K562 (cell line): Measurements from ENCODE around the gene HSPB1. TPM values are rescaled to one million over a fixed set of nuclear protein-coding genes. Genes with fewer than 3 reads are reported as not detected.

Experiments
- BRD4 ChIP-seq: fragments of 200-600 bp; sonication (generic); IDR thresholded peaks from 2 replicates; pipeline ENCODE4 v1.6.1; 2017; ENCODE audit warnings: inconsistent platforms
- BRD9 ChIP-seq: fragments of 450-650 bp; IDR thresholded peaks from 2 replicates; pipeline ENCODE4 v1.6.1; 2018; ENCODE audit warnings: low read depth; ENCODE audit not compliant: partially characterized antibody
- DEAF1 ChIP-seq: fragments of 450-650 bp; formaldehyde crosslinking; IDR thresholded peaks from 2 replicates; pipeline ENCODE4 v1.4.0; 2020; ENCODE audit warnings: mild to moderate bottlenecking, moderate library complexity
- E2F1 ChIP-seq: sonication (generic); formaldehyde crosslinking; IDR thresholded peaks from 2 replicates; pipeline ENCODE4 v1.8.1; 2023; ENCODE audit warnings: mild to moderate bottlenecking, missing genetic modification reagents, moderate library complexity
- ESRRA ChIP-seq: fragments of 450-650 bp; IDR thresholded peaks from 2 replicates; pipeline ENCODE4 v1.6.1; 2014; ENCODE audit warnings: low read depth, mild to moderate bottlenecking, moderate library complexity, borderline replicate concordance
- FIP1L1 ChIP-seq: fragments of 200-400 bp; formaldehyde crosslinking; IDR thresholded peaks from 2 replicates; pipeline ENCODE4 v1.6.1; 2018; ENCODE audit warnings: mild to moderate bottlenecking, low read depth, low read length; ENCODE audit not compliant: poor library complexity, severe bottlenecking
- GTF2B ChIP-seq: IDR thresholded peaks from 2 replicates; pipeline ENCODE4 v1.6.1; 2011; ENCODE audit not compliant: insufficient read length; ENCODE audit errors: extremely low read depth
- KAT8 ChIP-seq: fragments of 450-650 bp; IDR thresholded peaks from 2 replicates; pipeline ENCODE4 v1.6.1; 2016; ENCODE audit warnings: low read depth, mild to moderate bottlenecking
- KLF6 ChIP-seq: fragments of 250-450 bp; sonication (Bioruptor Pico); IDR thresholded peaks from 2 replicates; pipeline ENCODE4 v1.4.0; 2020; ENCODE audit warnings: mild to moderate bottlenecking, moderate library complexity, borderline replicate concordance
- MTA3 ChIP-seq: fragments of 450-650 bp; formaldehyde crosslinking; IDR thresholded peaks from 2 replicates; pipeline ENCODE4 v1.6.1; 2017; ENCODE audit warnings: mild to moderate bottlenecking, borderline replicate concordance
- NCOA1 ChIP-seq: fragments of 450-650 bp; IDR thresholded peaks from 2 replicates; pipeline ENCODE4 v1.6.1; 2016; ENCODE audit warnings: low read depth
- POLR2AphosphoS5 ChIP-seq: IDR thresholded peaks from 2 replicates; pipeline ENCODE4 v1.6.1; 2011; ENCODE audit warnings: mild to moderate bottlenecking, low read depth, low read length, moderate library complexity; ENCODE audit not compliant: control insufficient read depth, insufficient read depth
- PTBP1 ChIP-seq: fragments of 200-400 bp; formaldehyde crosslinking; IDR thresholded peaks from 2 replicates; pipeline ENCODE4 v1.6.1; 2017; ENCODE audit warnings: low read depth, low read length
- RNF2 ChIP-seq: sonication (generic); IDR thresholded peaks from 2 replicates; pipeline ENCODE4 v1.6.1; 2016
- SP1 ChIP-seq: sonication (generic); formaldehyde crosslinking; IDR thresholded peaks from 2 replicates; pipeline ENCODE4 v1.8.1; 2022; ENCODE audit warnings: mild to moderate bottlenecking, missing genetic modification reagents
- ZBTB34 ChIP-seq: fragments of 250-450 bp; sonication (Bioruptor Pico); IDR thresholded peaks from 2 replicates; pipeline ENCODE4 v1.8.0; 2021; ENCODE audit warnings: mild to moderate bottlenecking, moderate library complexity
- ZNF274 ChIP-seq: IDR thresholded peaks from 2 replicates; pipeline ENCODE4 v1.6.1; 2011; ENCODE audit warnings: low read depth, mild to moderate bottlenecking, low read length, moderate library complexity, borderline replicate concordance
- ZNF277 ChIP-seq: fragments of 250-450 bp; sonication (Bioruptor Pico); IDR thresholded peaks from 2 replicates; pipeline ENCODE4 v1.8.0; 2022; ENCODE audit warnings: inconsistent platforms, mild to moderate bottlenecking, moderate library complexity, borderline replicate concordance
- ZNF311 ChIP-seq: fragments of 250-450 bp; sonication (Bioruptor Pico); IDR thresholded peaks from 2 replicates; pipeline ENCODE4 v1.4.0; 2020; ENCODE audit warnings: mild to moderate bottlenecking, moderate library complexity
- ZNF583 ChIP-seq: fragments of 250-450 bp; sonication (Bioruptor Pico); IDR thresholded peaks from 2 replicates; pipeline ENCODE4 v1.4.0; 2020
- ZNF707 ChIP-seq: fragments of 250-450 bp; sonication (Bioruptor Pico); conservative IDR thresholded peaks from 2 replicates; pipeline ENCODE4 v1.8.0; 2022; ENCODE audit warnings: inconsistent platforms, mild to moderate bottlenecking, moderate library complexity
- ZNF830 ChIP-seq: fragments of 250-450 bp; sonication (Bioruptor Pico); IDR thresholded peaks from 2 replicates; pipeline ENCODE4 v1.5.0; 2021; ENCODE audit warnings: mild to moderate bottlenecking
- polyA plus RNA-seq, 8 experiments: library from polyadenylated mRNA; depleted of rRNA in 4 of 8; stranded (reverse) in 5 of 8; unstranded in 3 of 8; fragments of >200 nt; fragmentation: Nextera tagmentation in 2 of 8; fragmentation: Illumina TruSeq in 1 of 8; extraction: Ambion mirVana in 2 of 8; extraction: Trizol in 1 of 8; gene quantifications; 2 replicates each; pipeline versions ENCODE4 v1.2.1 to v1.2.3, GENCODE V29; 2011 to 2014; ENCODE audit warnings: inconsistent platforms in 1 of 8, missing spikeins in 1 of 8
- total RNA-seq, 7 experiments: library from RNA; depleted of rRNA in 6 of 7; stranded (reverse); fragments of >200 nt in 6 of 7; fragmentation: Illumina TruSeq in 2 of 7; extraction: Trizol in 2 of 7; gene quantifications; 2 replicates each; pipeline versions ENCODE4 v1.2.1 to v1.2.3, GENCODE V29; 2011 to 2021; ENCODE audit warnings: low replicate concordance in 1 of 7

The HSPB1 gene
- total and polyA plus RNA-seq, 9 of the 15 experiments (the other 6 are each of a cell fraction or from before 2014, with no cell fraction given), result 27.1 to 522 (median 138) TPM

- peak; percentile 56 for TF ChIP-seq RNF2
- peak; percentile 93 for TF ChIP-seq MTA3
- TF ChIP-seq FIP1L1, result peak; percentile 92
- peak; percentile 57; the same call in 1 of the 2 replicates for TF ChIP-seq ZNF707 (CRISPR knock-in tag)
- TF ChIP-seq POLR2AphosphoS5, result peak; percentile 80
- TF ChIP-seq ZNF583 (CRISPR knock-in tag), result no peak
- no peak for TF ChIP-seq BRD9
- no peak for TF ChIP-seq ZNF830 (CRISPR knock-in tag)
- no peak for TF ChIP-seq PTBP1
- TF ChIP-seq ZBTB34, result no peak
- peak; percentile 34; the same call in 1 of the 2 replicates for TF ChIP-seq ESRRA
- no peak for TF ChIP-seq ZNF277 (CRISPR knock-in tag)
- 0 out of 2 replicates have a peak, but pooled peaks have one; percentile 60 for TF ChIP-seq KLF6
- no peak for TF ChIP-seq DEAF1 (CRISPR knock-in tag)
- TF ChIP-seq SP1 (CRISPR knock-in tag), result 0 out of 2 replicates have a peak, but pooled peaks have one; percentile 62
- no peak for TF ChIP-seq ZNF274
- TF ChIP-seq ZNF311 (CRISPR knock-in tag), result 0 out of 2 replicates have a peak, but pooled peaks have one; percentile 24
- TF ChIP-seq NCOA1, result 0 out of 2 replicates have a peak, but pooled peaks have one; percentile 16
- TF ChIP-seq BRD4, result no peak
- no peak for TF ChIP-seq E2F1 (CRISPR knock-in tag)
- peak; percentile 70 for TF ChIP-seq GTF2B
- no peak for TF ChIP-seq KAT8
Observed at GRCh38 chr7:76302347-76303201, at the start of gene HSPB1 (continued).
